Body of pancreas (tissue), 4 donors: Measurements from ENCODE around the gene CORIN.

ENCODE experiments used
- POLR2A ChIP-seq, 3 donors: fragments of 450-650 bp; IDR thresholded peaks; one replicate each; pipeline ENCODE4 v1.6.1; 2016; ENCODE audit warnings: antibody characterized with exemption in 3 of 3, mild to moderate bottlenecking in 2 of 3
- TF ChIP-seq, protein P1 (sequence below), 7 experiments: fragments of 450-650 bp in 4 of 7; fragments of 200-600 bp in 3 of 7; sonication (generic) in 3 of 7; IDR thresholded peaks; one replicate each; pipeline ENCODE4 v1.5.1; 2016 to 2019; ENCODE audit warnings: antibody characterized with exemption in 7 of 7

DNA sequence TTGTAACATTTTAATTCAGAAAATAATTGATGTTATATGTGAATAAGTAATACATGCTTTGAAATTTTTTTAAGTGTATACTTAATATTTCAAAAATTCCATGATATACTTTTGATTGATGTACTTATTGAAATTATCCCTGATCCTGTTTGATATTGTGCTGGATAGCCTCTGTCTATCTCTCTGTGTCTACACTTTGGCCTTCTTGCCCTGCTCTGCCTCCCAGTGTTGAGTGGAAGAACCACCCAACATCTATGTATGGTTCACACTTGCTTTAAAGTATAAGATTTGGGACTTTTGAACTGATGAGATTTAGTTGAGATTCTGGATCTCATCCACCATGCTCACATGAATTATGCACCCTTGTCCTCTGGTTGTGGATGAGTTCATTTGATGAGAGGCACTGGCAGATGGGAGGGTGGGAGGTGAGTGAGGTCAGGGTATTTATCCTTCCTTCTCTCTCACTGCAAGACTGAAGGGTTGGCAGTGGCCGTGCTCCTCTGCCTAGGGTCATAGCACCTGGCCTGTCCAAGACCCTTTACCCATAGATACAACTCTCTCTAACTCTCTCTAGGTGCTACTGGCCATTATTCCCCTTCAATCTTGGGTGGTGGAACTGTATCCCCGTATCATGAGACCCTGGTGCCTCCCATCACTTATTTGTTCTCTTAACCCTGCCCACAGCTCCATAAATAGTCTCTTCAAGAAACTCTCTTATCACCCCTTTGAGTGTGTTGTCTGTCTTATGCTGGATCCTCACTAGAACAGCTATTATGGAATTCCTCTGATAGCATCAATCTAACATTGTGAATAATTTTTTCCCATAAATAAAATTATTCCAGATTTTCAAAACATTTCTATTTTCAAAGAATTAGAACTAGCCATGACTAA is 75.2 kb downstream of the CORIN start:
- TF ChIP-seq, protein P1, sequence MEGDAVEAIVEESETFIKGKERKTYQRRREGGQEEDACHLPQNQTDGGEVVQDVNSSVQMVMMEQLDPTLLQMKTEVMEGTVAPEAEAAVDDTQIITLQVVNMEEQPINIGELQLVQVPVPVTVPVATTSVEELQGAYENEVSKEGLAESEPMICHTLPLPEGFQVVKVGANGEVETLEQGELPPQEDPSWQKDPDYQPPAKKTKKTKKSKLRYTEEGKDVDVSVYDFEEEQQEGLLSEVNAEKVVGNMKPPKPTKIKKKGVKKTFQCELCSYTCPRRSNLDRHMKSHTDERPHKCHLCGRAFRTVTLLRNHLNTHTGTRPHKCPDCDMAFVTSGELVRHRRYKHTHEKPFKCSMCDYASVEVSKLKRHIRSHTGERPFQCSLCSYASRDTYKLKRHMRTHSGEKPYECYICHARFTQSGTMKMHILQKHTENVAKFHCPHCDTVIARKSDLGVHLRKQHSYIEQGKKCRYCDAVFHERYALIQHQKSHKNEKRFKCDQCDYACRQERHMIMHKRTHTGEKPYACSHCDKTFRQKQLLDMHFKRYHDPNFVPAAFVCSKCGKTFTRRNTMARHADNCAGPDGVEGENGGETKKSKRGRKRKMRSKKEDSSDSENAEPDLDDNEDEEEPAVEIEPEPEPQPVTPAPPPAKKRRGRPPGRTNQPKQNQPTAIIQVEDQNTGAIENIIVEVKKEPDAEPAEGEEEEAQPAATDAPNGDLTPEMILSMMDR (IDR thresholded peaks at IDR 0.05): no peak
- TF ChIP-seq POLR2A (IDR thresholded peaks at IDR 0.05): no peak
